ENCODE measurements around the gene KLHL24. TPM values are rescaled to one million over a fixed set of nuclear protein-coding genes. Genes with fewer than 3 reads are reported as not detected.

Gene KLHL24
- total and polyA plus RNA-seq, 2 of the 13 experiments (the other 11 are each of a cell fraction or from before 2014, with no cell fraction given), result 6.9 to 15.7 TPM

DNA sequence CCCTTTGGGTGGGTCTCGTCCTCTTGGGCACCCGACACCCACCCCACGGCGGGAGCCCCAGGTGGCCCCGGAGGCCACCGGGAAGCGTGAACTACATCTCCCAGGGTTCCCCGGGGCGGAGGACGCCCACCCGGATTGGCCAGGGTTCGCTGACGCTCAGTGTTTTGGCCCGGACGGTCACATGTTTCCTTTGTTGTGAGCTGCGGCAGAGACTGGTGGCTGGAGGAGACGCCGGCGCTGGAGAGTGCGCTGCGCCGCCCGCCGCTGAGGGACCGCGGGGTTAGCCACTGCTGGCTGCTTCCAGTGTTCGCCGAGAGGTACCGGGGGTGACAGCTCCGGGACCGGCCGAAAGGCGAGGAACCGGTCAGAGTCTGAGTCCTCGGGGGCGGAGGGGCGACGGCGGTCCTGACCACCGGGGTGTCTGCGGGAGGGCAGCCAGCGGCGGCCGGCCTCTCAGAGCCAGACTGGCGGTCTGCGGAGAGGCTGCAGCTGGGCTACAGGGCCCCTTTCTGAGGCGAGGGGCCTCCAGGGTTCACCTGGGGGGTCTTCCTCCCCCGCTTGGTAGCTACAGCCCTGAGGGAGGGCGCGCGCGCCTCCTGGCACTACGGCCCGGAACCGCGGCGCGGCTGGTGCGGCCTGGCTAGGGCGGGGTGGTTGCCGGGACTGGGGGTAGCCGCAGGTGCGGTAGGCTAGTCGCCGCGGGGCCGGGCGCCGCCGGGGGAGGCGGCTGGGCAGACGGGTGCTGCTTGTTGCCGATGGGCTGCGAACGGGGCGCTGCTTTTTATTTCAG is at the start of gene KLHL24 (continued):
- TF ChIP-seq, protein P1, sequence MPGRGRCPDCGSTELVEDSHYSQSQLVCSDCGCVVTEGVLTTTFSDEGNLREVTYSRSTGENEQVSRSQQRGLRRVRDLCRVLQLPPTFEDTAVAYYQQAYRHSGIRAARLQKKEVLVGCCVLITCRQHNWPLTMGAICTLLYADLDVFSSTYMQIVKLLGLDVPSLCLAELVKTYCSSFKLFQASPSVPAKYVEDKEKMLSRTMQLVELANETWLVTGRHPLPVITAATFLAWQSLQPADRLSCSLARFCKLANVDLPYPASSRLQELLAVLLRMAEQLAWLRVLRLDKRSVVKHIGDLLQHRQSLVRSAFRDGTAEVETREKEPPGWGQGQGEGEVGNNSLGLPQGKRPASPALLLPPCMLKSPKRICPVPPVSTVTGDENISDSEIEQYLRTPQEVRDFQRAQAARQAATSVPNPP (CRISPR knock-in tag; IDR thresholded peaks at IDR 0.05), result 0 out of 2 replicates have a peak, but pooled peaks have one; percentile 37
- peak; percentile 75 for TF ChIP-seq POLR2G (IDR thresholded peaks at IDR 0.05; ENCODE audit: low read depth, low read length)
- TF ChIP-seq HIVEP1 (CRISPR knock-in tag; IDR thresholded peaks at IDR 0.05), result 0 out of 2 replicates have a peak, but pooled peaks have one; percentile 23
- no peak for TF ChIP-seq MAZ (IDR thresholded peaks at IDR 0.05; ENCODE audit: borderline replicate concordance, low read depth, low read length)
- TF ChIP-seq MAZ (CRISPR knock-in tag; IDR thresholded peaks at IDR 0.05; ENCODE audit: low read depth), result no peak
- TF ChIP-seq ZMAT3 (CRISPR knock-in tag; conservative IDR thresholded peaks at IDR 0.05), result peak; percentile 43; the same call in 1 of the 2 replicates
- TF ChIP-seq, protein P2, sequence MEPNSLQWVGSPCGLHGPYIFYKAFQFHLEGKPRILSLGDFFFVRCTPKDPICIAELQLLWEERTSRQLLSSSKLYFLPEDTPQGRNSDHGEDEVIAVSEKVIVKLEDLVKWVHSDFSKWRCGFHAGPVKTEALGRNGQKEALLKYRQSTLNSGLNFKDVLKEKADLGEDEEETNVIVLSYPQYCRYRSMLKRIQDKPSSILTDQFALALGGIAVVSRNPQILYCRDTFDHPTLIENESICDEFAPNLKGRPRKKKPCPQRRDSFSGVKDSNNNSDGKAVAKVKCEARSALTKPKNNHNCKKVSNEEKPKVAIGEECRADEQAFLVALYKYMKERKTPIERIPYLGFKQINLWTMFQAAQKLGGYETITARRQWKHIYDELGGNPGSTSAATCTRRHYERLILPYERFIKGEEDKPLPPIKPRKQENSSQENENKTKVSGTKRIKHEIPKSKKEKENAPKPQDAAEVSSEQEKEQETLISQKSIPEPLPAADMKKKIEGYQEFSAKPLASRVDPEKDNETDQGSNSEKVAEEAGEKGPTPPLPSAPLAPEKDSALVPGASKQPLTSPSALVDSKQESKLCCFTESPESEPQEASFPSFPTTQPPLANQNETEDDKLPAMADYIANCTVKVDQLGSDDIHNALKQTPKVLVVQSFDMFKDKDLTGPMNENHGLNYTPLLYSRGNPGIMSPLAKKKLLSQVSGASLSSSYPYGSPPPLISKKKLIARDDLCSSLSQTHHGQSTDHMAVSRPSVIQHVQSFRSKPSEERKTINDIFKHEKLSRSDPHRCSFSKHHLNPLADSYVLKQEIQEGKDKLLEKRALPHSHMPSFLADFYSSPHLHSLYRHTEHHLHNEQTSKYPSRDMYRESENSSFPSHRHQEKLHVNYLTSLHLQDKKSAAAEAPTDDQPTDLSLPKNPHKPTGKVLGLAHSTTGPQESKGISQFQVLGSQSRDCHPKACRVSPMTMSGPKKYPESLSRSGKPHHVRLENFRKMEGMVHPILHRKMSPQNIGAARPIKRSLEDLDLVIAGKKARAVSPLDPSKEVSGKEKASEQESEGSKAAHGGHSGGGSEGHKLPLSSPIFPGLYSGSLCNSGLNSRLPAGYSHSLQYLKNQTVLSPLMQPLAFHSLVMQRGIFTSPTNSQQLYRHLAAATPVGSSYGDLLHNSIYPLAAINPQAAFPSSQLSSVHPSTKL (CRISPR knock-in tag; IDR thresholded peaks at IDR 0.05), result no peak; the same call in 1 of the 2 replicates
- TF ChIP-seq, protein P3, sequence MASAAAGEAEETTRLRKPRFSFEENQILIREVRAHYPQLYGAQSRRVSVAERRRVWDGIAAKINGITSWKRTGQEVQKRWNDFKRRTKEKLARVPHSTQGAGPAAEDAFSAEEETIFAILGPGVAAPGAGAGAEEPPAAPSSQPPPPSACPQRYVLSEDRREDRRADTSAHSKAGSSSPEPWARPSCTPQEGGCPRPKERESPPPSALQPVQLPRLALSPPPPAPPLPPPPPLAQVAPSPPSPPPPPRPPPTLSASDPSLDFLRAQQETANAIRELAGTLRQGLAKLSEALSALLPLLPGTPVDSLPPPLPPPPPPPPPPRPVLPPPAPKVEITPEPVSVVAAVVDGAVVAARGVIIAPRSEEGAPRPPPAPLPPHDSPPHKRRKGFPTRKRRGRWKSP (CRISPR knock-in tag; IDR thresholded peaks at IDR 0.05), result peak; percentile 87
- TF ChIP-seq ZSCAN29 (CRISPR knock-in tag; conservative IDR thresholded peaks at IDR 0.05), result no peak
- peak; percentile 58 for TF ChIP-seq ZFY (CRISPR knock-in tag; IDR thresholded peaks at IDR 0.05)
- TF ChIP-seq ZSCAN22 (CRISPR knock-in tag; IDR thresholded peaks at IDR 0.05), result no peak
- TF ChIP-seq, protein P4, sequence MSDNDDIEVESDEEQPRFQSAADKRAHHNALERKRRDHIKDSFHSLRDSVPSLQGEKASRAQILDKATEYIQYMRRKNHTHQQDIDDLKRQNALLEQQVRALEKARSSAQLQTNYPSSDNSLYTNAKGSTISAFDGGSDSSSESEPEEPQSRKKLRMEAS (IDR thresholded peaks at IDR 0.05), result peak; percentile 93
- no peak for TF ChIP-seq ZNF138 (CRISPR knock-in tag; IDR thresholded peaks at IDR 0.05; ENCODE audit: low read depth)
- peak; percentile 42; the same call in 1 of the 2 replicates for TF ChIP-seq FOXO1 (CRISPR knock-in tag; IDR thresholded peaks at IDR 0.05)
- TF ChIP-seq, protein P5, sequence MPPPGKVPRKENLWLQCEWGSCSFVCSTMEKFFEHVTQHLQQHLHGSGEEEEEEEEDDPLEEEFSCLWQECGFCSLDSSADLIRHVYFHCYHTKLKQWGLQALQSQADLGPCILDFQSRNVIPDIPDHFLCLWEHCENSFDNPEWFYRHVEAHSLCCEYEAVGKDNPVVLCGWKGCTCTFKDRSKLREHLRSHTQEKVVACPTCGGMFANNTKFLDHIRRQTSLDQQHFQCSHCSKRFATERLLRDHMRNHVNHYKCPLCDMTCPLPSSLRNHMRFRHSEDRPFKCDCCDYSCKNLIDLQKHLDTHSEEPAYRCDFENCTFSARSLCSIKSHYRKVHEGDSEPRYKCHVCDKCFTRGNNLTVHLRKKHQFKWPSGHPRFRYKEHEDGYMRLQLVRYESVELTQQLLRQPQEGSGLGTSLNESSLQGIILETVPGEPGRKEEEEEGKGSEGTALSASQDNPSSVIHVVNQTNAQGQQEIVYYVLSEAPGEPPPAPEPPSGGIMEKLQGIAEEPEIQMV (CRISPR knock-in tag; IDR thresholded peaks at IDR 0.05; ENCODE audit: low read depth), result no peak
- 0 out of 2 replicates have a peak, but pooled peaks have one; percentile 42 for TF ChIP-seq ZFP82 (CRISPR knock-in tag; IDR thresholded peaks at IDR 0.05; ENCODE audit: borderline replicate concordance)
- no peak for TF ChIP-seq EHMT2 (IDR thresholded peaks at IDR 0.05; ENCODE audit: borderline replicate concordance, low read depth, low read length)
- 0 out of 2 replicates have a peak, but pooled peaks have one; percentile 47 for TF ChIP-seq ZNF670 (CRISPR knock-in tag; IDR thresholded peaks at IDR 0.05; ENCODE audit: borderline replicate concordance)
- peak; percentile 69 to 72 for TF ChIP-seq POLR2A (IDR thresholded peaks at IDR 0.05; ENCODE audit: insufficient read depth in 1 of 2, low read depth in 2 of 2, low read length in 2 of 2)
- TF ChIP-seq ZNF816 (CRISPR knock-in tag; IDR thresholded peaks at IDR 0.05; ENCODE audit: borderline replicate concordance), result no peak

Measured in HepG2 (cell line).